ENCODE results near the gene OR4S2.

GRCh38 chr11:55655096-55655495 lies 7.0 kb downstream of the OR4S2 start:
- TF ChIP-seq MAX (IDR thresholded peaks at IDR 0.05; ENCODE audit: insufficient read depth, insufficient read length) (no peak), POLR2AphosphoS5 (IDR thresholded peaks at IDR 0.05; ENCODE audit: insufficient read depth, low read depth, low read length) (no peak), CTCF (IDR thresholded peaks at IDR 0.05; ENCODE audit: extremely low read depth in 1 of 2, insufficient read depth in 1 of 2, low read depth in 1 of 2, low read length in 2 of 2) (no peak), GATA2 (IDR thresholded peaks at IDR 0.05; ENCODE audit: insufficient read depth, insufficient read length, low read depth, low read length) (no peak)

Measured in endothelial cell of umbilical vein (primary cell).